Measurements from ENCODE around the gene HOXC12. TPM values are rescaled to one million over a fixed set of nuclear protein-coding genes. Genes with fewer than 3 reads are reported as not detected.

The HOXC12 gene, protein sequence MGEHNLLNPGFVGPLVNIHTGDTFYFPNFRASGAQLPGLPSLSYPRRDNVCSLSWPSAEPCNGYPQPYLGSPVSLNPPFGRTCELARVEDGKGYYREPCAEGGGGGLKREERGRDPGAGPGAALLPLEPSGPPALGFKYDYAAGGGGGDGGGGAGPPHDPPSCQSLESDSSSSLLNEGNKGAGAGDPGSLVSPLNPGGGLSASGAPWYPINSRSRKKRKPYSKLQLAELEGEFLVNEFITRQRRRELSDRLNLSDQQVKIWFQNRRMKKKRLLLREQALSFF
- total RNA-seq (2022; extraction: Qiagen RNA extraction; ENCODE audit: low read depth), result not detected in 5 replicates

GRCh38 chr12:53954694-53955035, at the start of gene HOXC12:
Gene HOXC12, plus strand, starts transcription at chr12:53954903. Its CDS starts 27 bp downstream, at chr12:53954930.

GRCh38 chr12:53938326-53939140, 16.2 kb upstream of the HOXC12 start, which contains the start of gene HOXC13:
Gene HOXC13, plus strand, starts transcription at chr12:53938831. Its CDS starts 76 bp downstream, at chr12:53938907.

GRCh38 chr12:53972722-53973235, 18.1 kb downstream of the HOXC12 start, which contains the start of gene HOXC11:
Gene HOXC11, plus strand, starts transcription at chr12:53973126. Its CDS starts 116 bp downstream, at chr12:53973242.

GRCh38 chr12:53974084-53975063, 19.7 kb downstream of the HOXC12 start, which contains the start of gene HOTAIR:
Gene HOTAIR, minus strand, starts transcription at chr12:53974954.

GRCh38 chr12:53984901-53985691, 30.4 kb downstream of the HOXC12 start, which contains the start of gene HOXC10:
Gene HOXC10, plus strand, starts transcription at chr12:53985146. Its CDS starts 114 bp downstream, at chr12:53985260.

DNA sequence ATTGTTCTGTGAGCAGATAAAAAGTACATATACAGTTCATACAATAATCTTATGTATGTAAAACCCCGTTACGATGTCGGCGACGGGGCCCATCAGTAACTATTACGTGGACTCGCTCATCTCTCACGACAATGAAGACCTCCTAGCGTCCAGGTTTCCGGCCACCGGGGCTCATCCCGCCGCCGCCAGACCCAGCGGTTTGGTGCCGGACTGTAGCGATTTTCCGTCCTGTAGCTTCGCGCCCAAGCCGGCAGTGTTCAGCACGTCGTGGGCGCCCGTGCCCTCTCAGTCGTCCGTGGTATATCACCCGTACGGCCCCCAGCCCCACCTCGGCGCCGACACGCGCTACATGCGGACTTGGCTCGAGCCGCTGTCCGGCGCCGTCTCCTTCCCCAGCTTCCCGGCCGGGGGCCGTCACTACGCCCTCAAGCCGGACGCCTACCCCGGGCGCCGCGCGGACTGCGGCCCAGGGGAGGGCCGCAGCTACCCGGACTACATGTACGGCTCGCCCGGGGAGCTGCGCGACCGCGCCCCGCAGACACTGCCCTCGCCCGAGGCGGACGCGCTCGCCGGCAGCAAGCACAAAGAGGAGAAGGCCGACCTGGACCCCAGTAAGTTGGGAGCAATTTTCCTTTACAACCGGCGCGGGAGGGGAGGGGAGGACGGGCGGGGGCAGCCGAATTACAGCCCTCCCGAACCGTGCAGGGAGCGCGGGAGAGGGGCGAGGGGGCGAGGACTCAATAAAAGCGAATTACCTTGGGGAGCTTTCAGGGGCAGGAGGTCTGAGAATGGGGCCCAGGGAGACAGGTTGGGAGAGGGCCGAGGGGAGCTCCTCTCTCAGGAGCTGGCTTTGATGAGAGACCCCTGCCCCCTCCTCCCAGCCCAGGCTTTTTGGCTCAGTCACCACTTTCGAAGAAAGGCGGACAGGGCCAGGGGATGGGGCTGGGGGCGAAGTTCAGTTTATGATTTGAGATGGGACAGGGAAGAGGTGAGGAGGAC, 45.7 kb downstream of the HOXC12 start, which contains the start of gene HOXC9:
HOXC9 (plus strand) TSS at position 46 of the 999 bp plus-strand sequence; CDS start at position 74, 28 bp downstream.

Other genes with a start within 250 kb of the HOXC12 start
- gene CALCOCO1, start 227.5 kb upstream of the HOXC12 start, total RNA-seq (2022; extraction: Qiagen RNA extraction; ENCODE audit: low read depth), result 19.3 to 25.6 TPM (median 21.0 TPM) in 5 replicates
- gene CISTR, start 202.9 kb upstream of the HOXC12 start, total RNA-seq (2022; extraction: Qiagen RNA extraction; ENCODE audit: low read depth), result not detected in 5 replicates
- gene HOXC13, start 16.1 kb upstream of the HOXC12 start, total RNA-seq (2022; extraction: Qiagen RNA extraction; ENCODE audit: low read depth), result 7.5 to 12.4 TPM (median 8.7 TPM) in 5 replicates
- 0.38 to 0.57 TPM (median 0.44 TPM) in 5 replicates for gene HOXC11, start 18.2 kb downstream of the HOXC12 start, total RNA-seq (2022; extraction: Qiagen RNA extraction; ENCODE audit: low read depth)
- 0.16 to 0.24 TPM (median 0.18 TPM) in 3 of 5 replicates, not detected in the others for gene HOTAIR, start 20.1 kb downstream of the HOXC12 start, total RNA-seq (2022; extraction: Qiagen RNA extraction; ENCODE audit: low read depth)
- gene HOXC10, start 30.2 kb downstream of the HOXC12 start, total RNA-seq (2022; extraction: Qiagen RNA extraction; ENCODE audit: low read depth), result 2.2 to 3.1 TPM (median 2.8 TPM) in 5 replicates
- gene HOXC9, start 45.3 kb downstream of the HOXC12 start, total RNA-seq (2022; extraction: Qiagen RNA extraction; ENCODE audit: low read depth), result 10.6 to 13.6 TPM (median 12.5 TPM) in 5 replicates
- 4.3 to 5.9 TPM (median 5.3 TPM) in 5 replicates for gene HOXC8, start 54.1 kb downstream of the HOXC12 start, total RNA-seq (2022; extraction: Qiagen RNA extraction; ENCODE audit: low read depth)
- 3.8 to 4.9 TPM (median 4.6 TPM) in 5 replicates for gene HOXC6, start 73.5 kb downstream of the HOXC12 start, total RNA-seq (2022; extraction: Qiagen RNA extraction; ENCODE audit: low read depth)
- gene HOXC5, start 78.1 kb downstream of the HOXC12 start, total RNA-seq (2022; extraction: Qiagen RNA extraction; ENCODE audit: low read depth), result 0.50 to 1.2 TPM (median 1.0 TPM) in 5 replicates
- gene HOXC4, start 98.9 kb downstream of the HOXC12 start, total RNA-seq (2022; extraction: Qiagen RNA extraction; ENCODE audit: low read depth), result 2.4 to 4.2 TPM (median 4.0 TPM) in 5 replicates
- 24.1 to 34.5 TPM (median 34.3 TPM) in 5 replicates for gene SMUG1, start 234.1 kb downstream of the HOXC12 start, total RNA-seq (2022; extraction: Qiagen RNA extraction; ENCODE audit: low read depth)

Measured in A549 treated with CpdA at 1 μM for 4 hours (cell line).